ENCODE data around the gene ARHGEF28.

The ARHGEF28 gene

DNA sequence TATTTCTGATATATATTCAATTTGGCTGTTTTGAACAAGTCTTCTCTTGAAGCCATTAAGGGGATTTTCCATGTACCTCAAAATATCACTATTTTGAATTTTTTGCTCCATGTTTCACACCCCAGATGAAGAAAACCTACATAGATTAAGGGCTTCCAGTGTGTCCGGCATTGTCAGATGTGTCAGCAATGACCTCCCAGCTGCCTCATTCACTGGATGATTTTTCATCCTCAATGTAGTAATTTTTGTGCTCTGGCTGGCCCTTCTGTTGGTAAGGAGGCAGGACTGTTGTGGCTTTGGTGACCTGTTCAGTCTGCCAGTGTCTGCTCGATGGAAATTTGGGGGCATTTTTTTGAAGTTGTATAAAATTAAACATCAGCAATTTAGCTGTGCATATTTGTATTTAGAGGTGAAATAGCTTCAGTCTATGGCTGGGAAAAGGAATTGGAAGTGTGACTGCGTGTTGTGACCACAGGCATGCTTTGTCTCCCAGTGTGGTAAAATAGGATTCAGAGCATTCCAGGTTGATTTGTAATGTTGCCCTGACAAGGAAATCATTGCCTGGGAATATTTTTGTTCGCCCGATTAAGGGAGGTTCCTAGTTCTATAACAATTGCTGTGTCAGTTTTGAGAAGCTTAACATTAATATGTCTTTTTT, 312.4 kb downstream of the ARHGEF28 start:
- no peak for DNase-seq (ENCODE audit: low read depth, low spot score)

DNA sequence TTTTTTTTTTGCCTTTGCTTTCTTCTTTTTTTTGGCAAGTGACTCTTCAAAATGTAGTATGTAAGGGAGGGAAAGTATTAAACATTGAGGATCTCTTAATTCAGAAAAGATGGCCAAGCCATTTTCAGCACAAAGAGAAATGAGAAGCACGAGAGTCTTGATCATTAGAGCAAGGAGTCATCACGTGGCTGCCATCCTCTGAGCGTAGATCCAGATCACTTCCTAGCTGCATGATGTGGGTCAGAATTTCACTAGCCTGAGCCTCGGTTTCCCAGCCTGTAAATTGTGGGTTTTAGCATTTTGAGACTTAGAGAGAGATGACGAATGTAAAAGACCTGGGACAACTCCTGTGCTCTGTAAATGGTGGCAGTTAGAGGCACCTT, 312.9 kb downstream of the ARHGEF28 start:
- no peak for DNase-seq (ENCODE audit: low read depth, low spot score)

DNA sequence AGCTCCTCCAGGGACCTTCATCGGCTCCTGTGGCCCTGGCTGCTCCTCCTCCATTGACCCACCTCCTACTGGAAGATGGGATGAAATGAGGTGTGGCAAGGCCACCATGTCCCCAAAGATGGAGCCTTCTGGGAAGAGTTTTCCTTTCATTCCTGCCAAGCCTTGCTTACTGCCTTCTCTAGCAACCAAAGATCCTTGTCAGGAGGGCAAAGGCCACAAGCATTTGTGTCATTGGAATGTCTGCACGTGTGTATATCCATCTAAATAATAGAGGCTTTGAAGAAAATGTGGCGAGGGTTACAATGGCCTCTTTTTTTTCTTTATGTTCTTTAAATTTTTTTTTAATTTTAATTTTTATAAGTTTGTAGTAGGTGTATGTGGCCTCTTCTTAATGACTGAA, 313.6 kb downstream of the ARHGEF28 start:
- DNase-seq (ENCODE audit: low read depth, low spot score) = no peak

DNA sequence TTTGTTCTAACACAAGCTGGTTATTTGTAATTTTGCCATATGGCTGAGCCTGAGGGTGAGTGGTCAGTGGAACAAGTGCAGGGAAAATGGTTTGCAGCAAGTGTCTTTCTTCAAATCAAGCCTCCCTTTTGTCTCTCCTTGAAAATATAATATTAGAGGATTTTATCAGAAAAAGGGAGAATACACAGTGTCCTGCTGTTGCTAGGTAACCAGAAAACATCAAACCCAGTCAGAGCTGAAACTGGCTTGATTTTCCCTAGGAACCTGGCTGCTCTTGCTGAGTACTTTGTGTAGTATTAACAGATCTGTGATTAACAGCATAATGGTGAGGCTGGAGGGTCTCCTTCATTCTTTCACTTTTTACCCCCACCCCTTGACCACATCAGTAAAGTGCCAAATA, 314.0 kb downstream of the ARHGEF28 start:
- no peak for DNase-seq (ENCODE audit: low read depth, low spot score)

DNA sequence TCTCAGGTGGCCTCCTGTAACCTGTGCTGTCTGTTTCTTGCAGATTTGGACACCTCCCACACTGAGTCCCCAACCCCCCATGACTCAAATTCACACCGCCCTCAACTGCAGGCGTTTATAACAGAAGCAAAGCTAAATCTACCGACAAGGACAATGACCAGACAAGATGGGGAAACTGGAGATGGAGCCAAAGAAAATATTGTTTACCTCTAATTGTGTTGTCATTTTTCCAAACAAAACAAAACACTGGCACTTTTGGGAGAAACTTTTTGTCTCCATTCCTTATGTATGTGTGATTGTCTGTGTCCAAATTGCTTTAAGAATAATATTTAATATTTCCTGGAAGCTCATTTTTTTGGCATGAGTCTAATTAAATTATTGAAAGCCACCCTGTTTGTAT, 314.8 kb downstream of the ARHGEF28 start:
- no peak for DNase-seq (ENCODE audit: low read depth, low spot score)

DNA sequence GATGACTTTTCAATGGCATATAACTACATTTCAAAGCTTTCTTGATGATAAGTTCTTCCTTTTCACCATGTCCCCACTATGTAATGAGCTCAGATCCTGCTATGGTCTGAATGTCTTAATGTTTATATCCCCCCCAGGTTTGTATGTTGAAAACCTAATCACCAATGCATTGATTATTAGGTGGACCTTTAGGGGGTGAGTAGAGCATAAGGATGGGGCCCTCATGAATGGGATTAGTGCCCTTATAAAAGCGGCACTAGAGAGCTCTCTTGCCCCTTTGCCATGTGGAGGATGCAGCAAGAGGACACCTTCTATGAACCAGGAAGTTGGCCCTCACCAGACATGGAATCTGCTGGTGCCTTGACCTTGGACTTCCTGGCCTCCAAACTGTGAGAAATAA, 316.8 kb downstream of the ARHGEF28 start:
- DNase-seq (ENCODE audit: low read depth, low spot score) = no peak

DNA sequence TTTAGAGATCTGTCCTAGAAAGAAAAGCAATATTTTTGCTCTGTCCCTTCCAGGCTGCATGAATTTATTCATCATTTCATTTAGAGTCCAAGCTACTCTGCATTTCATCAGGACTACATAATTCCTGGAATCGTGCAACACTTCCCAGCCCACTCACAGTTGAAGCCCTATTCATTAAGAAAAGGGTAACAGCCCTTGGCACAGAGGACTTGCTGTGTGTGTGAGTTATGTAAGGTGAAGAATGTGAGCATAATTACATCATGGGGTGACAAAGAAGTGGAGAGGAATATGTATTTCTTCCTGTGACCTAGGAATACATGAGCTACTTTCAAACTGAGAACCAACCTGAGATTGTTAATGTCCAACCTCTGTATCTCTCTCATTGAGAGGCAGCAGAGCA, 317.4 kb downstream of the ARHGEF28 start:
- no peak for DNase-seq (ENCODE audit: low read depth, low spot score)

DNA sequence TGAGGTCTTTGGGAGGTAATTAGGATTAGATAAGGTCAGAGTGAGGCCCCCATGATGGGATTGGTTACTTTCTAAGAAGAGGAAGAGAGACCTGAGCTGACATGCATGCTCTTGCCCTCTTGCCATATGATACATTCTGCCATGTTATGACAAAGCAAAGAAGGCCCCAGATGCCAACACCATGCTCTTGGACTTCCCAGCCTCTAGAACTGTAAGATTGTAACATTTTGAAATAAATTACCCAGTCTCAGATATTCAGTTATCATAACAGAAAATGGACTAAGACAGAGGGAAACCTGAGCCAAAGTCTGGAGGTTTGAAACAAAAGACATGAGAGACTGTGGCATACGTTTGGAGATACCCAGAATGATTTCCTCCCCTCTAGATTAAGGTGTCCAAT, 318.6 kb downstream of the ARHGEF28 start:
- DNase-seq (ENCODE audit: low read depth, low spot score) = no peak

DNA sequence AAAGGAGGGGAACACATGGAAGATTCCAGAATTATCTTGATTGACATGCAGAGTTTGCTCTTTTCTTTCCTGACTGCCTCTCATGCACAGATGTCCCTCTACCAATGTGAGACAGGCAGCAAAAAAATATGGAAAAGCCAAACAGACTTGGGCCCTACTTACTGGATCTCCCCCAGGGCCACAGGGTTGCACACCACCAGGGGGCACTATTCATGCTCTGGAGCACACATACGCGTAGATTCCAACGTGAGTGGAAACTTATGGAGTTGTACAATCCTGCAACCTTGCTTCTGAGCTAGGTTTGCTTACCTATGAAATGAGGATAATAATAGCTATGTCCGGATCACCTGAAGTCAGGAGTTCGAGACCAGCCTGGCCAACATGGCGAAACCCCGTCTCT, 319.5 kb downstream of the ARHGEF28 start:
- DNase-seq (ENCODE audit: low read depth, low spot score) = no peak

DNA sequence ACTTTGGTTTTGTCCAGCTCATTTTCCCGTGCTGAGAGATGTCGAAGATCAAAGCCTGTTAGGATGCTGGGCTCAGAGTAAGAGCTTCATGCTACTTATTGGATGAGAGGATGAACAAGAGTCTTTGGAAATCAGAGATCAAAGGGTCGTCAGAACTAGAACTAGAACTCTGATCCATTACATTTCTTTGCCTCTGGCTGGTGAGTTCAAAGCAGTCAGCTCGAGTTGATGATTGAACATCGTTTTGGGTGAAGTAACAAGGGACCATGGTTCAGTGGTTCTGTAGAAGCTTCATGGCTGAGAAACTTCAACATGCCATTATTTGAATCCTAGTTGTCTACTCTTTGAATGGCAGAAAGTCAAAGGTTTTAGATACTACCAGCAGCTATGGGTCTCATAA, 320.3 kb downstream of the ARHGEF28 start:
- DNase-seq (ENCODE audit: low read depth, low spot score) = no peak

DNA sequence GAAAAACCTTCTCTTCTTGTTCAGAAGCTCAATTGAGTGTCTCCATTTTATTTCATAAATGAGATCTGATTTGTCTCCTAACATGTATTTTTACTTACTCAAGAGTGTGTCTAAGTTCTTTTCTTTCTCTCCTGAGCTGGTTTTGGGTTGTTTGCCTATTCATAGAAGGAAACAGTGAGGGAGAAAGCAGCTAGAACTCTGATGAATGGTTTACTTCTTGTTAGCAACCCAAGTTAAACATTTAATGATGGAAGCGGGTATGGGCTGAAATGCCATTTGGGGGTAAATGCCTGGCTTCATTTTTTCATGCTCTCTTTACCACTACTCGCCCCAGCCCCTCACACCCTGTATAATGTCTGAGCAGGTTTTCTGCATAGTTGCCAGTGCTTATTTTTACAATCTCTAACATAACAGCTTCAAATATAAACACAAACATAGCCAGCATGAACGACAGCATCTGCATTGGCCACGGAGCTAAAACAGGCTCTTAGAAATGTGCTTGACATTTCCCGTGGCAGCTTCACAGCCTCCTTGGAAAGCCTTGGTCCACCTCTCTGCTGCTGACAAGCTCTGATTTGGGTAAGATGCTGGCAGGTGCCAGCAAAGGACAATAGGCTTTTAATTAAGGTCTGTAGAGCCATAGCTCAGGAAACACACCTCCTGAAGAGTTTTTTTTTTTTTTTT, 321.1 kb downstream of the ARHGEF28 start:
- DNase-seq (ENCODE audit: low read depth, low spot score) = no peak

DNA sequence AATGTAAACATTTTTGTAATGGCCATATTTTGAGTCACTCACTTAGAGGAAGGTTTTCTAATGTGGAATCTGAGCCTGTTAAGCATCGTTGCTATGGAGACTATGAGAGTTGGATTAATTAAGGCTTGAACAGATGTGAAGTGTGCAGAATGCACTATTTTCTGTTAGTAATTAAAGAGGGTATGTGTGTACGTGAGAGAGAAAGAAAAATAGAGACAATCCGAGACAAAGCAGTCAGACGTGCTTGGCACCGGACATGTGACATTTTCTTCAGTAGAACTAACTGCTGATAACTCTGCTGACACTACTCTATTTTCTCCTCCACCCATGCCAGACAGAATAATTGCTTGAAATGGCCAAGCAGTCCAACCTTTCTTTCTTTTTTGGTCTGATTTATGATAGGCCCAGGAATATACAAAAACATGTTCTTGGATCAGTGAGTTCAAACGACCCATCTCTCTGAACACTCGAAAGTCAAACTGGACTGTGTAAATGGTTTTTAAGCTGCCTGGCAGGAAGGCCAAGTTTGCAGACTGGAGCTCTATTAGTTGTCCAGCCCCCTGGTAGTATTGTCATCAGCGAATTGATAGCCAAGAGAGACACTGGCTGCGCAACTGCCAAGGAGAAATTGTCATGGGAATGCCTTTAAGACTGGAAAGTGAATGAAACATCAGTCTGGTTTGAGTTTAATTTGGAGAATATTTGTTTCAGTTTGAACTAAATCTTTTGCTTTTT, 322.1 kb downstream of the ARHGEF28 start:
- no peak for DNase-seq (ENCODE audit: low read depth, low spot score)

DNA sequence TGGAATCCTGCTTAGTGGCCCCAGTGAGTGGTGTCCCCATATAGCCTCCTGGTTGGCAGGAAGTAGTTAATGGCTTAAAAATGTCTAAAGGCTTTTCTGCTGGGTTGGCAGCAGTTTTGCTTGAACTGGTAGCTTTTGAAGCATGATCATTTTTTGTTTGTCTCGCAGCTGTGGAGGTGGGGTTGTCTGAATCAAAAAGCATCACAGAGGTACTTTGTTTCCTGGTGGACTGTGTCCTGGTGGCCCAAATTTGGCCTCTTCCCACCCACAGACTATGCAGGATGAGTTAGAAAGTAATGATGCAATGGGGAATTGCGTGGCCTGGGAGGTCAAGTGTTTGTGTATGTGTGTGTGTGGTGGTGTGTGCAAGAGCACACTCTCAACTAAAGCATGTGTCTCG, 322.7 kb downstream of the ARHGEF28 start:
- no peak for DNase-seq (ENCODE audit: low read depth, low spot score)

DNA sequence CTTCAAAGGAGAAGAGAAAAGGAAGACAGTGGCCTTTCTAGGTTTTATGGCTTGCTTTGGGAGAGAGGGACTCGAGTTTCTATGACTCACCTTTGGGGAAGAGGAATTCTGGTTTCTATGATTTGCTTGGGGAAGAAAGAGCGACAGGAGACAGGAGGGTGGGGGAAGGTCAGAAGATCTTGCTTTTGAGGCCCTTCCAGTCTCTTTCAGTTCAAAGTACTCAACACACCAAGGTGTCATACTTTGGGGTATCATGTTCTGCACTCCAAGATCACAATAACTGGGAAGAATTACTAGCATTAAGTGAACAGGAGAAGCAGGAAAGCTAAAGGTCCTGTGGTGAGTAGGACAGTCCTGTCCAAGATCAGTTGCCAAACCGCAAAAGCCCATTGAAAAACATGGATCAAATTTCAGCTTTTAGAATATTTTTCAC, 324.5 kb downstream of the ARHGEF28 start:
- DNase-seq (ENCODE audit: low read depth, low spot score) = no peak

DNA sequence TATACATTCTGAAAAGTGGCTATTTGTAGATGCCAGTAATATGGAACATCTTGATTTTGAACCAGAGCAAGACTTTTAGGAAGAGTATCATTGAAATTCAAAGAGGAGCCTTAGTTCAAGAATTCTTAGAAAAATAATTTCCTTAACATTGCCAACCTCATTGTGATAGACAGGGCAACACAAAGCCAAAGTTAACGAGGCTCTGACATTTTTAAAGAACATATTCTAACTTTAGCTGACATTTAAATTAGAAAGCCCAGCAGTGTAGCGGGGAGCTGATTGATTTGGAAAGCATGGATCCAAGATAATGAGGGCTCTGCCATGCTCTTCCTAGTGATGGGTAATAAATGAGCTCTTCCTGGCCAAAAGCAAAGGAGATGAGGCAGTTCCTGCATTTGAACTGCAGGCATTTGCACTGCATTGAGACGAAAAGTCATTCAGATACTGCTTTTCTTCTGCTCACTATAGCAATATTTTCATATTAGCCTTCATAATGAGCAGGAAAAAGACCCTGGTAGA, 325.0 kb downstream of the ARHGEF28 start:
- DNase-seq (ENCODE audit: low read depth, low spot score) = no peak

DNA sequence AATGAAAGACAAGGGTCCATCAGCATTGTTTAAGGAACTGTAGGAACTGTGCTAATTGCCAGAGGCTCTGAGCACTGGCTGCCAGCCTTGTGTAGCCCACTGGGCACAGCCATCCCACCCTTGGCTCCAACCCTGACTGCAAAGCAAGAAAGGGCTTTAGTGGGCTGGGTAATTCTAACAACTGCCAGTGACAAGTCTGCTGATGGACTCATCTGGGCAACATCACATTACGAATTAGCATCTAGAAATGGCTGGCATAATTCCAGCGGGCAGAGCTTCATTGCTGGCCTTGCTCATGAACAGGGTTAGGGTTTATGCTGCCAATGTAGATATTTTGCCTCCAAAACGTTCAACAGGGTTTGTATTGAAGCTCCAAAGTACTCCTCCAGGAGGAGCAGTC, 326.9 kb downstream of the ARHGEF28 start:
- no peak for DNase-seq (ENCODE audit: low read depth, low spot score)

DNA sequence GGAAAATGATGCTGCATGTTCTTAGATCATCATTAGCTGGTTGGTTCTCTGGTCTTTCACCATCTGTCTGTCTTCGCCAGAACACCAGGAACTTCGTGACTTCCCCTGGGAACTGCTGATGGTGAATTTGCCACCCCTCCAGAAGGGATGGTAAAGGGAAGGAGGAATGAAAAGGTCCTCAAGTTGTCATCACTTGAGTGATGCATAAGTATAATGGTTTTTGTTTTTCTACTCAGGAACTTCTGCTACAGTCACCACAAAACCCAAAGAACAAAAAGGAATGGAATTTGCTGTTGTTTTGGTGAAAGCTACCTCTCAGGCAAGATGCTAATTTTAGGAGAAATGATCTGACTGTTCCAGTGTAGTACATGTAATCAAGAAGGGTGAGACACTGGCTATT, 328.4 kb downstream of the ARHGEF28 start:
- no peak for DNase-seq (ENCODE audit: low read depth, low spot score)

DNA sequence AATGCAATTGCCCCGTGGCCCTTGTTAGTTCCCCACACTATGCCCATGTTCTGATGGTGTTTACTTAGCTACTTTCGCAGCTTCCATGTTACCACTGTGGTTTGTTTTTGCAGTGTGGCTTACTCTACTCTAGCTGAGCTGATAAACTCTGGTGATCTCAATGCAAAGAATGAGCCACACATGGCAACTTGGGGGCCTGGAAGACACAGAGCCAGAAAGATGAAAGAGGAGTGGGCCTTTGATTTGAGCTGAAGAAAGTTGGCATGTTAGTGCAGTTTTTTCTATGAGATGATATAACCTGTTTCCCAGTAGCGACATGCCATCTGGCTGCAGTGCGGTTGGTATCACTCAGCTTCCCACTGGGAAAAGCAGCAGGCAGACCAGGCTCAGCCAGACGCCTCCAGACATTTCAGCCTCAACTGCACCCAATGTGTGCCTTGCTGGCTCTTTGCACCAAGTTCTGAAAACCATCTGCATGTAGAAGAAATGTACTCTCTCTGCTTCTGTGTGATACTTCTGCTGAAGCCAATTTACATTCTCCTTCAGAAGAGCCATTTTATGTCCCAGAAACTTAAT, 329.4 kb downstream of the ARHGEF28 start:
- DNase-seq (ENCODE audit: low read depth, low spot score) = no peak

DNA sequence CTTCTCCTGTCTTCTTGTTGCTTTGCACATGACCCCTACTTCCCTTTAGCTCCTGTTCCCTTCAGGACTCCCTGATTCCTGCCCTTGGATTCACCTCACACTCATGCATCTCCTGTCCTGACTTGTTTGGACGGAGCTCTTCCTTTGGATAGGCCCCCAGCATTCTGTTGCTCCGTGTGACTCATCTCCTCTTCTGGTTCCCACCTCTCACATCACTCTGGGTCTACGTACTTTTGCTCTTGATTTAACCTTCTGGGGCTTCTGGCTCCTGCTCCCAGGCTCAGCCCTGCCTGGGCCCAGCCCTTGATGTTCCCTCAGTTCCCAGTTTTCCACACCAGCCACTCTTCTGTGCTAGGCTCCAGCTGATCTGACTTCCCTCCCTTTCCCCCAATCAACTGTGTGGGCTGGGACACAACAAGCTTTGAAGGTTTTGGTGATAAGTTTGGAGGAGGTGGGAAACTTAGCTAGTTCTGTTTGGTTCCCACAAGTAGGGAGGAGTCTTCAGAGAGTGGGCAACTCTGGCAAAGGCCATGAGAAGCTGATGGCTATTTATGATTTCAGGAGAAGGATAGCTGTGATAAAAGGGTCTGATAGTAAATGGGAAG, 331.5 kb downstream of the ARHGEF28 start:
- DNase-seq (ENCODE audit: low read depth, low spot score) = no peak

DNA sequence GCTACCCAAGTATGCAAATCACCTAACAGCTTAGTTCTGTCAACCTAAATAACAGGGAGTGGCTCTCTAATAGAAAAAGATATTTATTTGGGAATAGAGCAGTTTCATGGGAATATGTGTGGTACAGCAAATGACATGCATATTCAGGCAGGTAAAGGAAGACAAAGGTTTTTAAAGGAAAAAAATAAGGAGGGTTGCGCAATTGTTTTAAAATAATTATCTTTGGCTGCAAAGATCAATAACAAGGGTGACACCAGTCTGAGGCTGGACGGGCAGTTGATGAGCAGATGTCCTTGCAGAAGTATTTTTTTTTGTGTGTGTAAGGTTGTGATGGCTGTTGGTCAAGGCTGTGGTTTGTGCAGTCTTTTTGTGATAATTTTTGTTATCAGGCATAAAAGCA, 332.0 kb downstream of the ARHGEF28 start:
- no peak for DNase-seq (ENCODE audit: low read depth, low spot score)

DNA sequence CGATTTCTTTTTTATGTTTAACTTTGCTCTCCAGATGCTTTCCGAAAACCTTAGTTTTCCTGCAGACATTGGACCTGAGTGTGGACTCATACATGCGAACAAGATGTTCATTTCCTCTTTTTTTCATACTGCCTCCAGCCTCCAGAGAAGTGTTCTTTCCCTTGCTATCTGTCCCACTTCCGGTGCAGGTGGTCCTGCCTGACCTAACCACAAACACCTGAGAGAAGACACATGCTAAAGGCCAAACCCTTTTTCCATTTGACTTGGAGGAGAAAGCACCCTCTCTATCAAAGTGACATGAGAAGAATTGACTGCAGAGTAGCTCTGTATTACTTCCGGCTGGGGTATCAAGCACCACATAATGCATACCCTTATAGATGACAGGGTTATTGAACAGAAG, 334.0 kb downstream of the ARHGEF28 start:
- no peak for DNase-seq (ENCODE audit: low read depth, low spot score)

DNA sequence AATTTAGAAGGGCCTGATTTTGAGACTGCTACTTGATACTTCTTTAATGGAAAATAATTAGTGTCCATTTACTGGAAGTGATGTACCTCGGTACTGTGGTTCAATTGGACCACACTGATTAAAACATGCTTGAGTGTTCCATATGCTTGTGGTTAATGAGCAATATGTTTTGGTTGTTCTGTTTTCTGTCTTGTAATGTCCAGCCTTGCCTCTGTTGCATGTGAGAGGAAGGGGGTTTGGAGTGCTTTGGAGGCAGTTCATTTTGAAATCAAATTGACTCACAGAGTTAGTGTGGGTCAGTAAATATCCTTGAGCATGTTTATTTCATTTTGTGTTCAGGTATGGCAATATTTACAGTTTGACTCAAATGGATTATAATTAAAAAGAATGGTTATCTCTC, 334.4 kb downstream of the ARHGEF28 start:
- no peak for DNase-seq (ENCODE audit: low read depth, low spot score)
